Gastrocnemius medialis (tissue), 4 donors: Measurements from ENCODE around the gene CDKN2B-AS1. TPM values are rescaled to one million over a fixed set of nuclear protein-coding genes. Genes with fewer than 3 reads are reported as not detected.

ENCODE experiments used
- ATAC-seq, 2 donors: fragments of 150-250 bp; one replicate each; pipeline ENCODE4 v1.9.1; 2016
- DNase-seq, 2 donors: peaks; one replicate each; pipeline ENCODE4 v3.0.0-alpha.2; 2019
- H3K27ac ChIP-seq, 4 donors: fragments of 200-600 bp; sonication (generic); 1 replicate in 1 of 4; 2 replicates in 3 of 4; pipeline ENCODE4 v1.5.1; 2016 to 2018; ENCODE audit warnings: mild to moderate bottlenecking in 2 of 4, moderate library complexity in 1 of 4
- H3K27me3 ChIP-seq, 3 donors: fragments of 200-600 bp; sonication (generic) in 2 of 3; 1 replicate in 1 of 3; 2 replicates in 2 of 3; pipeline versions ENCODE4 v1.5.1 to v1.6.0; 2016 to 2019; ENCODE audit warnings: mild to moderate bottlenecking in 1 of 3, moderate library complexity in 1 of 3
- H3K36me3 ChIP-seq, 2 donors: fragments of 200-600 bp; sonication (generic) in 1 of 2; one replicate each; pipeline ENCODE4 v1.5.1; 2017 to 2018
- H3K4me1 ChIP-seq, 2 donors: fragments of 200-600 bp; sonication (generic) in 1 of 2; one replicate each; pipeline ENCODE4 v1.5.1; 2016 to 2017; ENCODE audit warnings: mild to moderate bottlenecking in 2 of 2
- H3K4me3 ChIP-seq, 4 donors: fragments of 200-600 bp; sonication (generic) in 3 of 4; 1 replicate in 1 of 4; 2 replicates in 3 of 4; pipeline ENCODE4 v1.5.1; 2016 to 2019; ENCODE audit warnings: mild to moderate bottlenecking in 2 of 4
- H3K9me3 ChIP-seq, 3 donors: fragments of 200-600 bp; sonication (generic) in 2 of 3; 1 replicate in 1 of 3; 2 replicates in 2 of 3; pipeline ENCODE4 v1.5.1; 2016 to 2019
- CTCF ChIP-seq, 5 experiments: fragments of 450-650 bp in 3 of 5; fragments of 200-600 bp in 2 of 5; sonication (generic) in 2 of 5; IDR thresholded peaks in 4 of 5; conservative IDR thresholded peaks in 1 of 5; 1 replicate in 4 of 5; 2 replicates in 1 of 5; pipeline ENCODE4 v1.5.1; 2016 to 2019; ENCODE audit warnings: antibody characterized with exemption in 5 of 5, mild to moderate bottlenecking in 3 of 5, moderate library complexity in 3 of 5
- POLR2A ChIP-seq, 2 donors: fragments of 450-650 bp; IDR thresholded peaks; one replicate each; pipeline ENCODE4 v1.6.1; 2017; ENCODE audit warnings: antibody characterized with exemption in 2 of 2, mild to moderate bottlenecking in 2 of 2, moderate library complexity in 2 of 2
- in situ Hi-C, 4 donors: fragments of 200-750 bp; cut with MboI; loops; one replicate each; pipeline versions ENCODE4 v1.15.0 to v1.8.0; 2017; ENCODE audit warnings: low sequenced_read_pairs in 4 of 4
- intact Hi-C: fragments of 100-400 bp; cut with DNase I; formaldehyde crosslinking; loops from one replicate; pipeline ENCODE4 v1.15.1; 2023; ENCODE audit warnings: low total_unique reads
- total RNA-seq, 4 donors: library from RNA; depleted of rRNA; stranded (reverse); fragments of >200 nt; gene quantifications; one replicate each; pipeline versions ENCODE4 v1.1.0 to v1.2.3, GENCODE V29; 2016

Gene CDKN2B-AS1
- total RNA-seq, 4 donors from 2014 or later = 0.46 TPM; not detected in 3

GRCh38 chr9:22022396-22022795 lies 27.8 kb downstream of the CDKN2B-AS1 start:
- no peak for TF ChIP-seq CTCF (IDR thresholded peaks at IDR 0.05 in 4 of 5, conservative IDR thresholded peaks at IDR 0.05 in 1 of 5)
- no peak for TF ChIP-seq POLR2A (IDR thresholded peaks at IDR 0.05)
- in situ Hi-C loops = loop anchor here in 3 of 4 donors (25.0 kb wide), 3 partner anchors 90 to 215 kb away; partner anchors contain the start of gene MTAP (in 1 of the 3)
- H3K27me3 ChIP-seq = no peaks in the 10 kb centered on the region
- intact Hi-C loops = no loop called here
- ATAC-seq (no peak), DNase-seq (no peak)
- H3K4me1 ChIP-seq = no peaks in the 10 kb centered on the region
- H3K36me3 ChIP-seq = no peaks in the 10 kb centered on the region
- H3K27ac ChIP-seq = no peak overlapping the region
- no peak overlapping the region for H3K4me3 ChIP-seq
- H3K9me3 ChIP-seq = no peaks in the 10 kb centered on the region

- DNase-seq (no peak), ATAC-seq (no peak)
- H3K36me3 ChIP-seq = no peaks in the 10 kb centered on the region
- H3K27me3 ChIP-seq = no peaks in the 10 kb centered on the region
- H3K4me1 ChIP-seq = no peaks in the 10 kb centered on the region
- no peak overlapping the region for H3K4me3 ChIP-seq
- intact Hi-C loops = no loop called here
- H3K9me3 ChIP-seq = no peaks in the 10 kb centered on the region
- no peak overlapping the region for H3K27ac ChIP-seq
- in situ Hi-C loops = no loop called here
- no peak for TF ChIP-seq CTCF (IDR thresholded peaks at IDR 0.05 in 4 of 5, conservative IDR thresholded peaks at IDR 0.05 in 1 of 5)
Observed at GRCh38 chr9:22026696-22027095, 32.1 kb downstream of the CDKN2B-AS1 start.

- H3K27ac ChIP-seq = no peak overlapping the region
- TF ChIP-seq POLR2A (IDR thresholded peaks at IDR 0.05) (no peak), CTCF (IDR thresholded peaks at IDR 0.05 in 4 of 5, conservative IDR thresholded peaks at IDR 0.05 in 1 of 5) (no peak)
- no peaks in the 10 kb centered on the region for H3K36me3 ChIP-seq
- H3K27me3 ChIP-seq = no peaks in the 10 kb centered on the region
- no peaks in the 10 kb centered on the region for H3K9me3 ChIP-seq
- H3K4me3 ChIP-seq = no peak overlapping the region
- ATAC-seq (no peak), DNase-seq (no peak)
- intact Hi-C loops (no loop called here), in situ Hi-C loops (no loop called here)
- H3K4me1 ChIP-seq = no peaks in the 10 kb centered on the region
Observed at GRCh38 chr9:22028394-22028793, 33.8 kb downstream of the CDKN2B-AS1 start.

GRCh38 chr9:22029231-22029630 lies 34.6 kb downstream of the CDKN2B-AS1 start:
- no peak overlapping the region for H3K4me3 ChIP-seq
- H3K27me3 ChIP-seq = no peaks in the 10 kb centered on the region
- DNase-seq (no peak), ATAC-seq (no peak)
- H3K9me3 ChIP-seq = no peaks in the 10 kb centered on the region
- in situ Hi-C loops (no loop called here), intact Hi-C loops (no loop called here)
- H3K36me3 ChIP-seq = no peaks in the 10 kb centered on the region
- H3K27ac ChIP-seq = no peak overlapping the region
- H3K4me1 ChIP-seq = no peaks in the 10 kb centered on the region
- no peak for TF ChIP-seq POLR2A (IDR thresholded peaks at IDR 0.05)
- TF ChIP-seq CTCF (IDR thresholded peaks at IDR 0.05 in 4 of 5, conservative IDR thresholded peaks at IDR 0.05 in 1 of 5) = no peak

- in situ Hi-C loops = no loop called here
- Histone ChIP-seq H3K9me3 (no peaks in the 10 kb centered on the region), H3K4me1 (peaks cover 0 to 1% of the 10 kb centered on the region in 2 donors), H3K27me3 (no peaks in the 10 kb centered on the region), H3K27ac (no peak overlapping the region), H3K36me3 (no peaks in the 10 kb centered on the region), H3K4me3 (no peak overlapping the region)
- intact Hi-C loops = no loop called here
- DNase-seq (no peak), ATAC-seq (peak in 1 of 2 donors; percentile 69)
- TF ChIP-seq POLR2A (IDR thresholded peaks at IDR 0.05) = no peak
- no peak for TF ChIP-seq CTCF (IDR thresholded peaks at IDR 0.05 in 4 of 5, conservative IDR thresholded peaks at IDR 0.05 in 1 of 5)
Observed at GRCh38 chr9:22030101-22030598, 35.6 kb downstream of the CDKN2B-AS1 start.
